Panc1 (cell line): ENCODE results near the gene MICALL2.

Source experiments
- CTCF ChIP-seq: fragments of 450-650 bp; IDR thresholded peaks from 2 replicates; pipeline ENCODE4 v1.5.1; 2017; ENCODE audit warnings: mild to moderate bottlenecking
- POLR2AphosphoS5 ChIP-seq: IDR thresholded peaks from 2 replicates; pipeline ENCODE4 v1.6.1; 2012; ENCODE audit warnings: mild to moderate bottlenecking, low read depth, low read length, moderate library complexity
- REST ChIP-seq, 2 experiments: IDR thresholded peaks; 2 replicates each; pipeline ENCODE4 v1.6.1; 2011 to 2012; ENCODE audit warnings: low read depth in 2 of 2, control low read depth in 1 of 2, low read length in 1 of 2, mild to moderate bottlenecking in 1 of 2, moderate library complexity in 1 of 2; ENCODE audit not compliant: insufficient read depth in 1 of 2
- SIN3A ChIP-seq: IDR thresholded peaks from 2 replicates; pipeline ENCODE4 v1.6.1; 2012; ENCODE audit warnings: low read depth, mild to moderate bottlenecking, low read length, moderate library complexity, borderline replicate concordance; ENCODE audit not compliant: insufficient read depth

GRCh38 chr7:1441615-1442354 is 17.5 kb downstream of the MICALL2 start:
- no peak for TF ChIP-seq POLR2AphosphoS5
- no peak; the same call in 1 of the 2 replicates for TF ChIP-seq CTCF
- no peak for TF ChIP-seq SIN3A
- no peak for TF ChIP-seq REST (IDR thresholded peaks at IDR 0.05; ENCODE audit: insufficient read depth in 1 of 2, low read depth in 2 of 2, low read length in 1 of 2)
